Measurements from ENCODE around the gene LIN9.

Gene LIN9

DNA sequence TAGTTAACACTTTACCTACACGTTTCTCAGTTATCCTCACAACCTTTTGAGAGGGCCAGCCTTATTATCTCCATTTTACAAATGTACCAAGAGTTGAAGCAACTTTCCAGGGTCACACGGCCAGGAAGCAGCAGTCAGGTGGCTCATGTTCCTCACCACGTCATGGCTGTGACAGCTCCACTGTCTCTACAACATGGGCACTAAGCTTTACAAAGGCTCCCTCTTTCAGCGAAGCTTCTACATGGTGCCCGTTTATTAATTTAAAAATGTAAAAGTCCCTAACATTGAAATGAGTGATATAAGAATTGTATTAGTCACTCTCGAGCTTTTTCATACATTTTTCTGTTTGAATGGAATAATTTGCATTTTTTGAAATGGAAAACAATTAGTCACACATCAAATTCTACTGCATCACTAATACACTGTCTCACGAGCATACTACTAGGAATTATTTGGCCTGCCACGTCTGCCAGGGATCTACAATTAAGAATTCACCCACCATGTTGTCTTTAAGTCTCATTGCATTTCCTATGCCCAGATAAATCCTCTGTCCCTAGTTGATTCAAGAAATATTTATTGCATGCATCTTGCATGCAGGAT lies 28.4 kb upstream of the LIN9 start:
- TF ChIP-seq ZNF274 (IDR thresholded peaks at IDR 0.05; ENCODE audit: low read depth, low read length) = no peak
- no peak overlapping the region for H3K4me3 ChIP-seq (ENCODE audit: low read length)

DNA sequence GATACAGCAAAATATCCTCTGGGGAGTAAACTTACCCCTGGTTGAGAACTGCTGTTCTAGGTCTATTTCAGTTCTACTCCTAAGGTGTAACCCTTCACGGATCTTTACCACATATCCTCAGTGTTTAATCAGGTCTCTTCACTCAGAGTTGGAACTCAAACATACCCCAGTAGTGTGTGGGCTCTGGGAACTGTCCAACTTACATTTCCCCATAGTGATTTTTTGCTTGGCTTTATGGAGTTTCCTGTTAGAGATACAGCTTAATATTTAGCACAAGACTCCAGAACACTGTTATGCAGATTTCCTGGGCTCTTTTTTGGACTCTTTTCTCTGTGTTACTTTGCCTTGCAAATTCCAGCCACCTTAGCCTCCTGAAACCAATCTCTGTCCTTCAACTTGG lies 26.7 kb upstream of the LIN9 start:
- no peak for TF ChIP-seq ZNF274 (IDR thresholded peaks at IDR 0.05; ENCODE audit: low read depth, low read length)
- no peak overlapping the region for H3K4me3 ChIP-seq (ENCODE audit: low read length)

DNA sequence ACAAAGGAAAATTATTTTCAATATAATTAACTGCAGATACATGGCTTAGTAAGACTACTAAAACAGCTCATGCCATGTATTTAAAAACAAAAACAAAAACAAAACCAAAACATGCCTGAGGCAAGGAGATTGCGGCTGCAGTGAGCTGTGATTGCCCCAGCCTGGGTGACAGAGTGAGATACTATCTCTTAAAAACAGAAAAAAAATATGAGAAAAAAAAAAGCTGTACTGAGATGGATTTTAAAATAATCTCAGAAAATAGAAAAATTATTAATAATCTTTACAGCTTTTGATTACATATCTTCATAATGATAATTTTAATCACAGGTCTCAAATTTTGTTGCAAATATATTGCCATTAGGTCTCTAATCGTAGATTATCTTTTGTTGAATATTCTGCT lies 24.0 kb upstream of the LIN9 start:
- TF ChIP-seq ZNF274 (IDR thresholded peaks at IDR 0.05; ENCODE audit: low read depth, low read length) = no peak
- H3K4me3 ChIP-seq (ENCODE audit: low read length) = no peak overlapping the region

DNA sequence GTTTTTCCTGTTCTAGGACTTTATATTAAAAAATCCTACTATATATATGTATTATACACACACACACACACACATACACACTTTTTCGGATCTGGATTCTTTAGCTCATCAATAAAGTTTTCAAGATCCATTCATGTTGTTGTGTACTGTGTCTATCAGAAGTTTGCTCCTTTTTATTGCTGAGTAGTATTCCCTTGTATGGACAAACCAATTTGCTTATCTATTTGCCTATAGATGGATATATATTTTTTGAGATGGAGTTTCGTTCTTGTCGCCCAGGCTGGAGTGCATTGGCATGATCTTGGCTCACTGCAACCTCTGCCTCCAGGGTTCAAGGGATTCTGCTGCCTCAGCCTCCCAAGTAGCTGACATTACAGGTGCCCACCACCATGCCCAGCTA lies 20.3 kb upstream of the LIN9 start:
- no peak for TF ChIP-seq ZNF274 (IDR thresholded peaks at IDR 0.05; ENCODE audit: low read depth, low read length)
- H3K4me3 ChIP-seq (ENCODE audit: low read length) = no peak overlapping the region

DNA sequence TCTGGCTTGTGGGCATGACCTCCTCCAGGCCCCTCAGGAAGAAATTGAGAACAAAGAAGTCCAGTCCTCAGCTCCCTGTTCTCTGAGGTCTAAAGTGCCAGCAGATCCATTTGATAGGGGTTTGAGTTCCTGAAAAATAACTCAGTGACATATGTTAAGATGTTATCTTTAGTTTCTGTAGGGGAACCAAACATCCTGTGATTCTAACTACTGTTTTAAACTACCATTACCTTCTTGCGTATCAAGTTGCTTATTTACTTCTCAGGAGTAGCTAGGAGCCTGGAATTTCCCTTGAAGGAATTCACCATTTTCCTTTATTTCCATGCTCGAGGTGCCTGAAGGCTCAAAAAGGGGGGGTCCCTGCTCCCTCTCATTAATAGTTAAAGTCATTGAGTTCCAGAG lies 18.8 kb upstream of the LIN9 start:
- TF ChIP-seq ZNF274 (IDR thresholded peaks at IDR 0.05; ENCODE audit: low read depth, low read length) = no peak
- no peak overlapping the region for H3K4me3 ChIP-seq (ENCODE audit: low read length)

DNA sequence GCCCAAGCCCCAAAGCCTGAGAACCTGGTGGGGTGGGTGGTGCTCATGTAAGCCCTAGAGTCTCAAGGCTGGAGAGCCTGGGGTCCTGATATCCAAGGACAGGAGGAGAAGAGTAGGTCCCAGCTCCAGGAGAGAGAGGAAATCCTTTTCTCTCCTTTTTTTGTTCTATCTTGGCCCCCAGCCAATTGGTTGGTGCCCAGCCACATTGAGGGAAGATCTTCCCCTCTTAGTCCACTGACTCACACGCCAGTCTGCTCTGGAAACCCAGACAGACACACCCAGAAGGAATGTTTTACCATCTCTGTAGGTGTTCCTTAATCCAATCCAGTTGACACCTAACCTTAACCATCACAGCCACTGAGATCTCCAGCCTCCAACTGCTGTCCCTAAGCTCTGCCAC lies 16.2 kb upstream of the LIN9 start:
- no peak overlapping the region for H3K4me3 ChIP-seq (ENCODE audit: low read length)
- TF ChIP-seq ZNF274 (IDR thresholded peaks at IDR 0.05; ENCODE audit: low read depth, low read length) = no peak

DNA sequence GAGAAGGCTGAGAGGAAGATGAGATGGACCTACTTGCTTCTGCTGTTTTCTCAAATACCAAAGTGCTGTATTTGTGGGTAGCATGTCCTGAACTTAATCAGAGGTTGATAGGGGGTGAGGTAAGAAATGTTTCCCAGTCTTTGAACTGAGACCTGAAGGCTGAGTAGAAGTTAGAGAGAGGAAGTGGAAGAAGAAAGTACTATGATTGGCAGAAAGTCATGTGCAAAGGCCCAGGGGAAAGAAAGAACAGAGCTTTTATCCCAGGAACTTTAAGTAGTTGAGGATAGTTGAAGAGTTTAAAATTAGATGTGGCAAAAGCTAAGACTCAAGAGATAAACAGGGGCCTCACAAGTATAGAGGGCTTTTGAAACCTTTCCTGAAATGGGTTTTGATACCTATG lies 15.5 kb upstream of the LIN9 start:
- no peak overlapping the region for H3K4me3 ChIP-seq (ENCODE audit: low read length)
- TF ChIP-seq ZNF274 (IDR thresholded peaks at IDR 0.05; ENCODE audit: low read depth, low read length) = no peak

DNA sequence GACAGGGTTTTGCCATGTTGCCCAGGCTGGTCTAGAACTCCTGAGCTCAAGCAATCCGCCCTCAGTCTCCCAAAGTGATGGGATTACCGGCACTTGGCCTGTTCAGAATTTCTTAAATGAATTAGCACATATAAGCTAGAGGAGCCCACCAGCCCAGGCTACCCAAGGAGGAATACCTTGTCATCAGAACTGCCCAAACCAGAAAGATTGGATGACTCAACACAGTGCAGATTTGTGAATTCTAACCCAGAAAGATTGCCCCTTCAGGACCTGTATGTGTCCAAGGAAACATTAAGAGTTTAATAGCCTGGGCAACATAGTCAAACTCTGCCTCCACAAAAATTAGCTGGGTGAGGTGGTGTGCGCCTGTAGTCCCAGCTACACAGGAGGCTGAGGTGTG lies 14.0 kb upstream of the LIN9 start:
- no peak for TF ChIP-seq ZNF274 (IDR thresholded peaks at IDR 0.05; ENCODE audit: low read depth, low read length)
- H3K4me3 ChIP-seq (ENCODE audit: low read length) = no peak overlapping the region

DNA sequence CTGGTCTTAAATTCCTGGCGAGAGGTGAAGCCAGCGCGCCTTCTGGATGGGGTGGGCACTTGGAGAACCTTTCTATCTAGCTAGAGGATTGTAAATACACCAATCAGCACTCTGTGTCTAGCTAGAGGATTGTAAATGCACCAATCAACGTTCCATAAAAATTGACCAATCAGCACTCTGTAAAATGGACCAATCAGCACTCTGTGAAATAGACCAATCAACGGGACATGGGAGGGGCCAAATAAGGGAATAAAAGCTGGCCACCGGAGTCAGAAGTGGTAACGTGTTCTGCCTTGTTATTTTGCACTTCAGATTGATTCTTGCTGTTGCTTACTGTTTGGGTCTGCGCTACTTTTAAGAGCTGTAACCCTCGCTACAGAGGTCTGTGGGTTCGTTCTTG lies 12.0 kb upstream of the LIN9 start:
- no peak for TF ChIP-seq ZNF274 (IDR thresholded peaks at IDR 0.05; ENCODE audit: low read depth, low read length)
- no peak overlapping the region for H3K4me3 ChIP-seq (ENCODE audit: low read length)

DNA sequence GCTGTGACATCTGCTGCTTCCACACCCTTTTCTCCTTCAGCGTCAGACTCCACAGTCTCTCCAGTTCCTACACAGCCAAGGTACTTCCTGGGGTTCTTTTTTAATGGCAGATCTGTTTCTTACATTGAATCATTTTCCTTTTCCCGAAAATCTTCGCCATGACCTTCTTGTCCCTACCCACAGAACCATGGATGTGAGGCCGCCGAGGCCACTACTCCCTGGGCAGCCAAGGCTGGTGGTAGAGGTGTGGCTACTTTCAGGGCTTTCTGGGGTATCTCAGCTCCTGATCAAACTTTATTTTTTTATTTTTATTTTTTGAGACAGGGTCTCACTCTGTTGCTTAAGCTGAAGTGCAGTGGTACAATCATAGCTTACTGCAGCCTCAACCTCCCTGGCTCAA lies 9.5 kb upstream of the LIN9 start:
- TF ChIP-seq ZNF274 (IDR thresholded peaks at IDR 0.05; ENCODE audit: low read depth, low read length) = no peak
- no peak overlapping the region for H3K4me3 ChIP-seq (ENCODE audit: low read length)

DNA sequence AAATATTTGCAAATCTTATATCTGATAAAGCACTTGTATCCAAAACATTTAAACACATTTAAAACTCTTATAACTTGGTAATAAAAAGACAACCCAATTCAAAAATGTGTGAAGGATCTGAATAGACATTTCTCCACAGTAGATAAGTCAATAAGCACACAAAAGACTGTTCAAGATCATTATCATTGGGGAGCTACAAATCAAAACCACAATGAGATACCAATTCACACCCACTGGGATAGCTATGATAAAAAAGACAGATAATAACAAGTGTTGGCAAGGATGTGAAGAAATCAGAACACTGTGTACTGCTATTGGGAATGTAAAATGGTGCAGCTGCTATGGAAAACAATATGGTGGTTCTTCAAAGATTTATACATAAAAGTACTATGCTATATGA lies 5.1 kb upstream of the LIN9 start:
- H3K4me3 ChIP-seq (ENCODE audit: low read length) = no peak overlapping the region
- no peak for TF ChIP-seq ZNF274 (IDR thresholded peaks at IDR 0.05; ENCODE audit: low read depth, low read length)

DNA sequence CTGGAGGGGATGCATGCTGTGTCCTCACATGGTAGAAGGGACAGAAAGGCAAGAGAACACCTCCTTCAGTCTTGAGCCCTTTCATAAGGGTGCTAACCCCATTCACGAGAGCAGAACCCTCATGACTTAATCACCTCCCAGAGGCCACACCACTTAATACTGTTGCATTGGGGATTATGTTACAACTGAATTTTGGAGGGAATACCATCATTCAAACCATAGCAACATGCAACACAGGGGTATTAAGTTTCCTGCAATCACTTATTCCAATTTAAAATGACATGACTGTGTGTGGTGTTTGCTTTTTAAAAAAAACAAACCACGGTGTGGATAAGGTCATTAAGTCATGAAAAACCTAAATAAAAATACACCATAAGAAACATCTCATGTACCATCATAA lies 3.1 kb upstream of the LIN9 start:
- H3K4me3 ChIP-seq (ENCODE audit: low read length) = no peak overlapping the region
- TF ChIP-seq ZNF274 (IDR thresholded peaks at IDR 0.05; ENCODE audit: low read depth, low read length) = no peak

DNA sequence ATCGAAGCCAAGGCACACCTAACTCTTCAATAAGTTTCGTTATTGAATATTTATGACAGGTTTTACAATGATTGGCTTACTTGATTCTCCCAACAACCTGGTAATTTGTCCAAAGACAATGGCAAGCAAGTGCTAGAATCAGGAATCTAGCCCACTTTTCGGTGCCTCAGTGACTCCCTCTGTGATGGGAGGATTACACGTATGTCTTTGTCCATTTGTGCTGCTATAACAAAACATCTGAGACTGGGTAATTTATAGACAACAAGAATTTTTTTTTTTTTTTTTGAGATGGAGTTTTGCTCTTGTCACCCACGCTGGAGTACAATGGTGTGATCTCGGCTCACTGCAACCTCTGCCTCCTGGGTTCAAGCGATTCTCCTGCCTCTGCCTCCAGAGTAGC lies 2.4 kb upstream of the LIN9 start:
- no peak for TF ChIP-seq ZNF274 (IDR thresholded peaks at IDR 0.05; ENCODE audit: low read depth, low read length)
- H3K4me3 ChIP-seq (ENCODE audit: low read length) = no peak overlapping the region

DNA sequence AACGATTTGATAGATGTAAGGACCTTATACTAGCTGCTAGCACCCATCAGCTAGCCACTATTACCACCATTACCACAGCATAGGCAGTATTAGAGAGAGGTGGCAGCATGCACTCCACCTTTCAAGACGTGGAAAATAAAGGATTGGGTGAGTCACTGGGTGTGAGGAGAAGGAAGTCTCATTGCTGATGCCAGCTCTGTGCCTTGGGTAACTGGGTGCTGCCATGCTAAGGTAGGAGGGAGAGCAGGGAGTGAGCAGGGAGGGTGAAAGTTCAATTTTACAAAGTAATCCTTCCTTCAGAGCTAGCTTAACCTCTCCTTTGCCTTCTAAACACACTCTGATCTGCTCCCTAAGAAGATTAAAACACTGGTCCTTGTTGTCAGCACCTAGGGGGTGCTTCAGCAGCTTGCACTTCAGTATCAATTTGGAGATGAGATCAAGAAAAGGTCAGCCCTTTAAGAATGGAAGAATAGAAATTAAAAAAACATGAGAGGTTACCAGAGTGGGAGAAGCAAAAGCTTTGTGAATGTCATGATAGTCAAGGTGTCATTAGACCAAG lies 1.8 kb upstream of the LIN9 start:
- no peak overlapping the region for H3K4me3 ChIP-seq (ENCODE audit: low read length)
- no peak for TF ChIP-seq ZNF274 (IDR thresholded peaks at IDR 0.05; ENCODE audit: low read depth, low read length)

DNA sequence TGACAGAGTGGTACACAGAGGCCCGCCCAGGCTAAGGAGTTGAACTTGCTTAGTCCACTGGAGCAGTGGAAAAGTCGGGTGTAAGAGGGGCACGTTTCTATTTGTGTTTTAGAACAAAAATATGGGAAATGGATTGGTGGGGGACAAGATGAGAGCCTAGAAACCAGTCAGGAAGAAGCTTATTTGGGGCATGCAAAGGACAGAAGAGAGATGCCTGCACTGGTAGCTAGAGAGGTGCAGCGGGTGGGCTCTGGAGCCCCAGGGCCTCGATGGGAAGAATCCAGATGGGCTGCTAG lies 1.2 kb upstream of the LIN9 start:
- H3K4me3 ChIP-seq (ENCODE audit: low read length) = no peak overlapping the region
- no peak for TF ChIP-seq ZNF274 (IDR thresholded peaks at IDR 0.05; ENCODE audit: low read depth, low read length)

Data from GM08714 (cell line).